KMS-11 (cell line): ENCODE data around the gene ZNF501.

Experiments used
- H2AFZ ChIP-seq: fragments of 200-600 bp; sonication (generic); 2 replicates; pipeline ENCODE4 v1.6.1; 2016; ENCODE audit warnings: antibody characterized with exemption, mixed run types, low read depth
- H3K27ac ChIP-seq: fragments of 200-600 bp; sonication (generic); 2 replicates; pipeline ENCODE4 v1.6.1; 2016; ENCODE audit warnings: mild to moderate bottlenecking, mixed run types
- H3K27me3 ChIP-seq: fragments of 200-600 bp; sonication (generic); 2 replicates; pipeline ENCODE4 v1.6.1; 2017; ENCODE audit warnings: mild to moderate bottlenecking, low read depth, mixed run types, moderate library complexity; ENCODE audit not compliant: insufficient read depth
- H3K36me3 ChIP-seq: fragments of 200-600 bp; sonication (generic); 2 replicates; pipeline ENCODE4 v1.6.1; 2017; ENCODE audit warnings: mild to moderate bottlenecking, mixed run types; ENCODE audit not compliant: insufficient read depth
- H3K4me1 ChIP-seq: fragments of 200-600 bp; sonication (generic); 2 replicates; pipeline ENCODE4 v1.6.1; 2016; ENCODE audit warnings: mild to moderate bottlenecking, low read depth, mixed run types; ENCODE audit not compliant: poor library complexity, severe bottlenecking
- H3K4me2 ChIP-seq: fragments of 200-600 bp; sonication (generic); 2 replicates; pipeline ENCODE4 v1.7.0; 2016; ENCODE audit warnings: mild to moderate bottlenecking, mixed run types
- H3K4me3 ChIP-seq: fragments of 200-600 bp; sonication (generic); IDR thresholded peaks from 2 replicates; pipeline ENCODE4 v1.6.1; 2017; ENCODE audit warnings: low read depth, low read length, mixed read lengths; ENCODE audit not compliant: insufficient read depth
- H3K79me2 ChIP-seq: fragments of 200-600 bp; sonication (generic); 2 replicates; pipeline ENCODE4 v1.6.1; 2016; ENCODE audit warnings: low read depth, mixed run types; ENCODE audit not compliant: insufficient read depth
- H3K9ac ChIP-seq: fragments of 200-600 bp; sonication (generic); 2 replicates; pipeline ENCODE4 v1.6.1; 2016; ENCODE audit warnings: mild to moderate bottlenecking, mixed run types
- H4K20me1 ChIP-seq: fragments of 200-600 bp; sonication (generic); 2 replicates; pipeline ENCODE4 v1.6.1; 2016; ENCODE audit warnings: mild to moderate bottlenecking, mixed run types; ENCODE audit not compliant: insufficient read depth
- TF ChIP-seq, protein P1 (sequence below): fragments of 200-600 bp; sonication (generic); conservative IDR thresholded peaks from 2 replicates; pipeline ENCODE4 v1.6.1; 2017; ENCODE audit warnings: low read depth, mild to moderate bottlenecking, antibody characterized with exemption, low read length, moderate library complexity, mixed read lengths

ZNF501 gene

DNA sequence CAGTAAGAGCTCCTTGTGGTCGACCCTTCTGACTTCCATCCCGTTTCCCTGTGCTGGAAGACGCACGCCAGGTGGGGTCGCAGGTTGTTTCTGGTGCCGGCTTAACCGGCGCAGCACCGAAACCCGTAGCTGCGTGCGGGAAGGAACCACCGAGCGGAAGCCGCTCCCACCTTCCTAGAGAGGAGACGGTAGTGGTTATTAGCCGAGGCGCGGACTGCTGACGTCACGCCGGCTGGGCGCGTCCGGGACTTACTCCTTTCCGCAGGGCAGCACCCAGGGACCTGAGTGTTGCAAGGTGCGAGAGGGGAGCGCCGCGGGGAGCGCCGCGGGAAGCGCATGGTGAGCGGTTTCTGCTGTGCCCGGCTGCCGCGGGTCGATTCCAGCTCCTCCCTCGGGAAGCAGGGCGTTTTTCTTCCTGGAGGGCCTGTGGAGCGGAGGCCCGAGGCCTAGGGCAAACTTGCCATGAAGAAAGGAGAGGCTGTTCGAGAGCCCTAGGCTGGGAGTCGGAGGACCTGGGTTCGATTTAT, at the start of gene ZNF501:
ZNF501 (plus strand) TSS at position 252 of the 527 bp plus-strand sequence. CDS start 4,787 bp downstream, outside the sequence.
- Histone ChIP-seq H3K9ac (no peak within 1 kb of the TSS), H2AFZ (no peak within 1 kb of the TSS), H3K36me3 (no peaks in the 10 kb centered on the region), H3K4me3 (no peak within 1 kb of the TSS), H3K79me2 (no peaks in the 10 kb centered on the region), H3K4me1 (no peaks in the 10 kb centered on the region), H3K27me3 (no peaks in the 10 kb centered on the region), H3K27ac (no peak within 1 kb of the TSS), H4K20me1 (no peaks in the 10 kb centered on the region), H3K4me2 (no peak within 1 kb of the TSS)
- TF ChIP-seq, protein P1, sequence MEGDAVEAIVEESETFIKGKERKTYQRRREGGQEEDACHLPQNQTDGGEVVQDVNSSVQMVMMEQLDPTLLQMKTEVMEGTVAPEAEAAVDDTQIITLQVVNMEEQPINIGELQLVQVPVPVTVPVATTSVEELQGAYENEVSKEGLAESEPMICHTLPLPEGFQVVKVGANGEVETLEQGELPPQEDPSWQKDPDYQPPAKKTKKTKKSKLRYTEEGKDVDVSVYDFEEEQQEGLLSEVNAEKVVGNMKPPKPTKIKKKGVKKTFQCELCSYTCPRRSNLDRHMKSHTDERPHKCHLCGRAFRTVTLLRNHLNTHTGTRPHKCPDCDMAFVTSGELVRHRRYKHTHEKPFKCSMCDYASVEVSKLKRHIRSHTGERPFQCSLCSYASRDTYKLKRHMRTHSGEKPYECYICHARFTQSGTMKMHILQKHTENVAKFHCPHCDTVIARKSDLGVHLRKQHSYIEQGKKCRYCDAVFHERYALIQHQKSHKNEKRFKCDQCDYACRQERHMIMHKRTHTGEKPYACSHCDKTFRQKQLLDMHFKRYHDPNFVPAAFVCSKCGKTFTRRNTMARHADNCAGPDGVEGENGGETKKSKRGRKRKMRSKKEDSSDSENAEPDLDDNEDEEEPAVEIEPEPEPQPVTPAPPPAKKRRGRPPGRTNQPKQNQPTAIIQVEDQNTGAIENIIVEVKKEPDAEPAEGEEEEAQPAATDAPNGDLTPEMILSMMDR, result no peak

DNA sequence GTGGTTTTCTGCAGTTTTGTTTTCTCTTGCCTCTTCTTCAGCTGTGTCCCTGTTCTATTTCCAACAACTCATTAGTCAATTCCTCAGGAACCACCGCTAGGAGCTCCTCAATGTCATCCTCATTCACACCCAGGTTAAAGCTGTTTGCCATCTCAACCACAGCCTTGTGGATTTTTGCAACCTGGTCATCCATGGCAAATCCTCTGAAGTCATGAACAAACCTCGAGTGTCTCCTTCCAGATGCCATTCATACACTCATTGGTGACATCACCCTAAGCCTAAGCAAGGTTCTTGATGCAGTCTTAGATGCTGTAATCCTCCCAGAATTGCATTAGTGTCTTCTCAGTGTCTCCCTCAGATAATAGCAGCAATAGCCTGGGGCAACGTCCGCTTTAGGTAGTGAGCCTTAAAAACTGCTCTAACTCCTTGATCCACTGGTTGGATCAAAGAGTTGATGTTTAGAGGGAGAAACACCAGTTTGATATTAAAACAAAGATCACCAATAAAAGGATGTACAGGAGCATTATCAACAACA, 48.4 kb upstream of the ZNF501 start:
- H3K4me1 ChIP-seq, result no peaks in the 10 kb centered on the region
- TF ChIP-seq, protein P1, result no peak
- no peak overlapping the region for H3K9ac ChIP-seq
- no peak overlapping the region for H3K4me2 ChIP-seq
- H3K4me3 ChIP-seq, result no peak overlapping the region
- no peak overlapping the region for H2AFZ ChIP-seq
- H3K27ac ChIP-seq, result no peak overlapping the region
- H4K20me1 ChIP-seq, result no peaks in the 10 kb centered on the region
- H3K27me3 ChIP-seq, result no peaks in the 10 kb centered on the region
- H3K36me3 ChIP-seq, result no peaks in the 10 kb centered on the region
- H3K79me2 ChIP-seq, result no peaks in the 10 kb centered on the region

DNA sequence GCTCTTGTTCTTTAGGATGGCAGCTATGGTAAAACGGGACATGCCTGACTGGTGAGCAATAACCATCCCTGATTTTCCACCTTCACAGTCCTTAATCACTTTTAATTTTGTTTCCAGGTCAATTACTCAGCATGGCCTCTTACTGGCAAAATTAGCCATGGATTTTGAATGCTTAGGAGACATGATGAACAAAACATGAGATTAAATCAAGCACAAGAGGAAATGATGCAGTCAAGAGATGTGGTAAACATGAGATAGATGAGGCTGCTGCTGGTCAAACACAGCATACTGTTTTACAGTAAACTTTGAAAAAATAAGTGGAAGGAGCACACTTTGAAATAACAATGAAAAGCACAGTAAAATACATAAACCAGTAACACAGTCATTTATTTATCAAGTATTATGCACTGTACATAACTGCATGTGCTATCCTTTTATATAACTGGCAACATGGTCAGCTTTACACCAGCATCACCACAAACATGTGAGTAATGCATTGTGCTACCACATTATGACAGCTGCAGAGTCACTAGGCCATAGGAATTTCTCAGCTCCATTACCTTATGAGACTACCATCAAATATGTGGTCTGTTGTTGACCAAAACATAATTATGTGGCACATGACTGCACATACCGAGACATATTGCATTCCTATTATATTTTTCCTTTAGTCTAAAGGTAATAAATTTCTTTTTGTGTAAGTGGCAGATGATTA, 47.1 kb upstream of the ZNF501 start:
- Histone ChIP-seq H3K27ac (no peak overlapping the region), H3K4me3 (no peak overlapping the region), H3K27me3 (no peaks in the 10 kb centered on the region), H4K20me1 (no peaks in the 10 kb centered on the region), H3K4me1 (no peaks in the 10 kb centered on the region), H3K9ac (no peak overlapping the region), H2AFZ (no peak overlapping the region), H3K4me2 (no peak overlapping the region), H3K36me3 (no peaks in the 10 kb centered on the region), H3K79me2 (no peaks in the 10 kb centered on the region)
- TF ChIP-seq, protein P1, result no peak

DNA sequence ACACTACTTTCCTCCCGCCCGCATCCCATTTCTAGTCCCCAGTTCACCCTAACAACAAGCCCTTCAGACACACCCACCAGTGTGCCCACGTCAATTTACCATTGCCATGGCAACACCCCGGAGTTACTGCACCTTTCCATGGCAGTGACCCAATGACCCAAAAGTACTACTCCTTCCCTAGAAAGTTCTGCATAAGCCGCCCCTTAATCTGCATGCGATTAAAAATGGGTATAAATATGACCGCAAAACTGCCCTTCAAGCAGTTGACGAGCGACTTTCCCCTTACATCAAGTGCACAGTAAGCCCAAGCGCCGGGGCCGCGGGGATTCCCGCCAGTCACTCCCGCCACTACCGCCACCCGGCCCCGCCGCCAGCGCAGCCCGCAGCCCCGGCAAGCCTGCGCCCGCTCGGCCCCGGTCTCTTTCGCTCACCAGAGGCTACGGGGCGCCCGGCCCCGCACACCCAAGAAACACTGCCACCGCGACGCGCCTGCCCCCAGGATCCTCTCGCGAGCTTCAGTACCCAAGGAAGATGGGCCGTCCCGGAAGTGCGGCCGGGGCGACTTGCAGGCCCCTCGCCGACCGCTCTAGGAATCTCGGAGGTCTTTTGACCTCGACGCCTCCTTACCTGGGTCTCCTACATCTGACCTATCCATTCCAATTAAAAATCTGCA, 44.2 kb upstream of the ZNF501 start:
- H3K27me3 ChIP-seq, result no peaks in the 10 kb centered on the region
- H3K9ac ChIP-seq, result no peak overlapping the region
- no peak overlapping the region for H3K27ac ChIP-seq
- no peak overlapping the region for H3K4me3 ChIP-seq
- no peaks in the 10 kb centered on the region for H3K4me1 ChIP-seq
- TF ChIP-seq, protein P1, result no peak
- no peaks in the 10 kb centered on the region for H4K20me1 ChIP-seq
- no peak overlapping the region for H2AFZ ChIP-seq
- H3K36me3 ChIP-seq, result no peaks in the 10 kb centered on the region
- H3K79me2 ChIP-seq, result no peaks in the 10 kb centered on the region
- no peak overlapping the region for H3K4me2 ChIP-seq
